Measurements from ENCODE around the gene CBR4. TPM values are rescaled to one million over a fixed set of nuclear protein-coding genes. Genes with fewer than 3 reads are reported as not detected.
A peak's percentile ranks its signal among the peaks of the same experiment; 100 is the strongest.
"Not testable (repeated sequence)": the region's sequence is repeated elsewhere in the genome, so short reads cannot be mapped to it uniquely, and the experiment has no call there.

Gene CBR4
- total RNA-seq (2014; rRNA removed; shearing (Covaris generic)): 5.4 and 6.1 TPM in 2 replicates

DNA sequence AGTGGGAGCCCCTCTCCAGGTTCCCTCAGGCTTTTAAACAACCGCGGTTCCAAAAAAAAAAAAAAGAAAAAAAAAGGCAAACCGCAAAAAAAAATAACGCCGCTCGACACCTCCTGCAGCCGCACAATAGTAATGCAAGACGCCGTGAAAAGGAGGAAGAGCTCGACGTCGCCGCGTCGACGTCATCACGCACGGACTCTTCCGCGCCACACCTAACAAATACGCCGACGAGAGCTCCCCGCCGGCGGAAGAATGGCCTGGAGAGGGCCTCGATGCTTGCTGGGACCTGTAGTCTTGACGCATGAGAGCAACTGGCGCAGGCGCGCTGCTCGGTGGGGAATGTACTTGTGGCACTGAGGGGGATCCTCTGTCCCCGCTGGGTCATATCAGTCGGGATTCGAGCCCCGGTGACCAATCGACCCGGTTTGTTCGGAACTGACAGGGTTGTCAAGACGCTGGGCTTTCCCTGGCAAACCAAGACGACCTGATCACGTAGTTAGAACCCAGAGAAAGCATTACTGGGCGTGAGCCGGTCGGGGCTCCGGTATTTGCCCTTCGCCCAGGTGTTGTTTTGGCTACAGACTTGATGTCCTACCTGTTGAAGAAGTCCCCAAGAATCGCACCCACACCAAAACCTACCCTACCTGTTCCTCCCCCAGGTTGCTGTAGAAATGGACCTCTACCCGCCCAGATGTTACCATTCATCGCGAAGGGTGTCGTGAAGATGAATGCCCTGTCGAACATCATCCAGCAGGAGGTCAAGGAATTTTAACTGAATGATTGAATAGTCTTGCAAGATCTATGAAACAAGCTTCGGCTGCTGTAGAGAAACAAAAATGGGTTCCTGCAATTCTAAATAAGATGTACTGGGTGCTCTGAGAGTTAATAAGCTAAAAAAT, at the start of gene CBR4:
Gene CBR4 (minus strand): TSS at position 131 of the 899 bp plus-strand sequence. CDS start 166 bp downstream, outside the sequence.
- peak; percentile 92 for DNase-seq (ENCODE audit: low spot score)

GRCh38 chr4:169059306-169060211, 49.5 kb upstream of the CBR4 start:
- no peak for DNase-seq (ENCODE audit: low spot score)

DNA sequence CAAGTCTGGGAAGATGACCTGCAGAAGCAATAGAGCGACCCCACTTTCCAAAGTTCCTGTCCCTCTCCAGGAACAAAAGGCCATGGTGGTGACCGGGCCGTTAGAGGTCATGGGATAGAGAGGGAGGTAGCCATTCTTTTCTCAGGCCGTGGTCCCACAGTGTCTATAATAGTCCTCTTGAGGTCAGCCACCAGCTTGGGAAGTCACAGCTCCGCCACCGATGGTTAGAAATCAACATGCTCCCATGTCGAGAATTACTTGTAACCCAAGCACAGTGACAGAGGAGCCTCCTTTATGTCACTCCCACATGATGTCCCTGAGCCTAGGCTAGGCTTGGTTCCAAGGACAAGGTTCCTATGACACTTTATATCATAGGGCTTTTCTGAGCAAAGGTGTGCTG, 48.3 kb upstream of the CBR4 start:
- DNase-seq (ENCODE audit: low spot score): no peak

DNA sequence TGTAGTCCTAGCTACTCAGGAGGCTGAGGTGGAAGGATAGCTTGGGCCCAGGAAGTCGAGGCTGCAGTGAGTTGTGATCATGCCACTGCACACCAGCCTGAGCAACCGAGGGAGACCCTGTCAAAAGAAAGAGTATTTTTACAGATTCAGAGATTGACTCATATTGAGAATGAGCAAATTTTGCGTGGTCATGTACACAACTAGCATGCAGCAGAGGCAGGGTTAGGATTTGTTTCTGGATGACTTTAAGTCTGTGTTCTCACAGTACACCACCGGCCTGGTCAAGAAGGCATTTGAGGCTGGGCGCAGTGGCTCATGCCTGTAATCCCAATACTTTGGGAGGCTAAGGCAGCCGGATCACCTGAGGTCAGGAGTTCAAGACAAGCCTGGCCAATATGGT, 44.8 kb upstream of the CBR4 start:
- DNase-seq (ENCODE audit: low spot score): no peak

DNA sequence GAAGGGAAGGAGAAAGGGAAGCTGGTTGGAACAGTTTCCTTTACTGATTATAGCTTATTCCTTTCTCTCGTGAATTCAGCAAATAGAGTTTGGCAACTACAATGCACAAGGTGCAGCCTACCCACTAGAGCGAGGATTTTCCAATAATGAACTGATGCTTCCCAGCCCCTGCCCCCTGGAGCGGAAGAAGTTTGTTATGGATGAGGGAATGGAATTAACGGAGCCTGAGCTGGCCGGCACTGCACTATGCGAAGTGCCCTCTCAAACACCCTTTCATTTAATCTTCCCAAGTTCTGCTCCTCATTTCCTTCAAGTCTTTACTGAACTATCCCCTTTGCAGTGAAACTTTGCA, 42.5 kb upstream of the CBR4 start:
- DNase-seq (ENCODE audit: low spot score): no peak

- DNase-seq (ENCODE audit: low spot score): no peak
Observed at GRCh38 chr4:169051761-169052593, 41.9 kb upstream of the CBR4 start.

GRCh38 chr4:169050881-169051760, 41.1 kb upstream of the CBR4 start:
- no peak for DNase-seq (ENCODE audit: low spot score)

DNA sequence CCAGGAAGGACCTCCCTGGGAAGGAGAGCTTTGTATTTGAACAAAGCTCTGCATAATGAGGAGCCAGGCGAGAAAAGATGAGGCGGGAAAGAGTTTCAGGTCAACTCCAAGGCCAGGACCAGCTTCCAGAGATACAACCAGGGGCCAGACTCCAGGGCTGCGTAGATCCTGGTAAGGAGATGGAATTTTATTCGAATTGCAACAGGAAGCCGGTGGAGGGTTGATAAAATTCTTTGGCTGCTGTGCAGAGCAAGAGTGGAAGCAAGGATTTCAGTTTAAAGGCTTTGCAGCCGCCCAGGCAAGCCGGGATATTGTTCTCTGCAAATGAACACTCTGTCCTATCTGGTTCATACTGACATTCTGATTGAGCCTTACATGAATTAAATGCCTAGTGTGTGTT, 40.2 kb upstream of the CBR4 start:
- no peak for DNase-seq (ENCODE audit: low spot score)

DNA sequence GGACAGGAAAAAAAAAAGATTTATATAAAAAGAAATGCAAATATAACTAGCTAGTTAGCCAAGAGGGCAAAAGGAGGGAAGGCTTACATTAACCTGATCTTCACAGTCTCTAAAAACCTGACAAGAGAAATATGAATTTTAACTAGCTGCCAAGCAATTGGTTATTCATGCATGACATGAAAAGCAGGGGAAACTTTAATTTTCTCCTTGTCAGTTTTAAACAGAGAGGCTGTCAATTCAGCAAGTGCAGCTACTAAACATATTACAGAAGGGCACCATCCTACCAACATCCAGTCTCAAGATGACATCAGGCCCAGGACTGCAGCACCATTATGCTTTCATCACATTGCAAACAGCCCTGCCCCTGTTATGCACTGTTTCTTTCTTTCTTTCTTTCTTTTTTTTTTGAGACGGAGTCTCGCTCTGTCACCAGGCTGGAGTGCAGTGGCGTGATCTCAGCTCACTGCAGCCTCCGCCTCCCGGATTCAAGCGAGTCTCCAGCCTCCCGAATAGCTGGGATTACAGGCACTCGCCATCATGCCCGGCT, 38.9 kb upstream of the CBR4 start:
- no peak for DNase-seq (ENCODE audit: low spot score)

GRCh38 chr4:169047956-169048355, 37.9 kb upstream of the CBR4 start:
- DNase-seq (ENCODE audit: low spot score): no peak

DNA sequence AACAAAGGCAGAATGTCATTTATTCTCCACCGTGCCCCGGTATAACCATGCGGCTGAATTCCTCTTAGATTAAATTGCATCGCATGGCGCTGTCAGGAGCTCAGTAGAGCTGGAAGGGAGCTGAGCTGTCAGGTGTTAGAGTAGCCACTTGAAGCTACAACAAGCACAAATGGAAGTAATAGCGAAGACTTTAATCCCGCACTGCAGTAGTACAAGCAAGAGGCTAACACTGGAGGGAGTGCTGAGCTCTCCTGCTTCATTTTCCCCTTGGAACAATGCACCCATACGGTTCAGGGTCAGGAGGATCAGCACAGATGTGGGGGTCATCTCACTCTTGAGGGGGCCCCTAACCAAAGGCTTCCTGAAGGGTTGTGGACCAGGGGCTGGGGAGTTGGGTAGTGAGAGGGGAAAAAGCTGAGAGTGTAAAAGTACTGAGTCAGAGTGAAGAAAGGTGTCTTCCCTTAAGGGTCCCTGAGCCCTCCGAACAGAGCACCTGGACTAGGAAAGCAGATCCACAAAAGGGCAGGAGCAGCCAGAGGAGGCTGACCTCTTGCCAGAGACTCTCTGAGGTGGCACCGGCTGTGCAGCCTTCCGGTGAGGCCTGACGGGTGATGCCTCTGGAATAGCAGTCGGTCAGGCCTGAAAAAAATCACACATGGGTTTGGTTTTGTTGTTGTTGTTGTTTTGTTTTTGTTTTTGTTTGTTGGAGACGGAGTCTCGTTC, 36.0 kb upstream of the CBR4 start:
- no peak for DNase-seq (ENCODE audit: low spot score)

GRCh38 chr4:169044714-169045447, 34.8 kb upstream of the CBR4 start:
- no peak for DNase-seq (ENCODE audit: low spot score)

DNA sequence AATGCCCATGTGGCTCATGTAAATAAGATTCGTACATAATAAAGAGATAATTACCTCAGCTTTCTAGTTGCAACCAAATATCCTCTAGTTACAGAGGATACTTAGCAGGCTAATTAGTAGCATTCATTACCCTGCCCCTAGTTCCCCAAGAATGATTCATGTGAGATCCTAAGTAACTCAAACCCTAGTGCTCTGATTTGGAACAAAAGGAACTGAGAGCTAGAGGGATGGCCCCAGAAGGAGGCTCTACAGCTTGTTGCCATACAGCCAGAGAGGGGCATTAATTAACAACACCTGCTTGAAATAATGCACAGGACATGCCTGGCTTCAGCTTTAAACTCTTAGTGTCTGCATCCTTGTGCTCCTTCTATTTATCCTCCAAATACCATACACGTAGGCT, 32.6 kb upstream of the CBR4 start:
- DNase-seq (ENCODE audit: low spot score): no peak

DNA sequence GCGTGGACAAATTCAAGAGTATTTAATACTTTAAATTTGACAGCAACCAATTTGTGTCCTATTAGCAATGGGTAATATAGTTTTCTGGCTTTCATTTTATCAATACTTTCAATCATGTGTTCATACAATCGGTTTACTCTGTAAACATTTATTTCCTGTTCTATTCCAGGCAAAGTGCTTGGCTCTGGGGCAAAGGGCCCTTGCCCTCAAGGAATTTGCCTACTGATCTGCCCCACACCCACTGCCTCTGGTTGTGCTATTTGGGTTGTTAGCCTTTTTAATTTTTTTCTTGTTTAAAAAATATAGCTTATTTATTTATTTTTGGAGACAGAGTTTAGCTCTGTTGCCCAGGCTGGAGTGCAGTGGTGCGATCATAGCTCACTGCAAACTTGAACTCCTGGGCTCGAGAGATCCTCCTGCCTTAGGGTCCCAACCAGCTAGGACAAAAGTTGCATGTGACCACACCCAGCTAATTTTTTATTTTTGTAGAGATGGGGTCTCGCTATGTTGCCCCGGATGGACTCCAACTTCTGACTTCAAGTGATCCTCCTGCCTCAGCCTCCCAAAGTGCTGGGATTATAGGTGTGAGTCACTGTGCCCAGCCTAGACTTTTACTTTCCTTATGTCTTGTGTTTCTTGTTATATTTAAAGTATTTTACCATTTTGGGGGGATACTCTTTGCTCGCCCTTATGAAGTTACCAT, 30.7 kb upstream of the CBR4 start:
- DNase-seq (ENCODE audit: low spot score): peak; percentile 30

- no peak for DNase-seq (ENCODE audit: low spot score)
Observed at GRCh38 chr4:169039251-169039954, 29.3 kb upstream of the CBR4 start.

DNA sequence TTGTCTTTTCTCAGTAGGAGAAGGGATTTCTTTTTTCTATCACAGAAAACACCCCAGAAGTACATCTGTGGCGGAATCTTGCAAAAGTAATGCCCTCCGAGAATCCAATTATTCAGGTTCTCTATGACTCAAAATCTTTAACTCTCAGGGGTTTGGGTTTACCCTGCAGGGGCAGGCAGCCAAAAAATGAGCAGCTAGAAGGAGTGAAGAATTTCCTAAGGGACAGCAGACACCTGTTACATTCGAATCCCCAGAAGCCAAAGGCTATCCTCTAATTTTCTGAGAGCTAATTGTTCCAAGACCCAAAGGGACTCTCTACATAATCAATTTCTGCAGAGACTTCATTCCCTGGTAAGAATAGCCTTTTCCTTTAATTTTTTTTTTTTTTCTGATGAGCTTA, 27.5 kb upstream of the CBR4 start:
- DNase-seq (ENCODE audit: low spot score): no peak

- not testable (repeated sequence) for DNase-seq (ENCODE audit: low spot score)
Observed at GRCh38 chr4:169035871-169036620, 26.0 kb upstream of the CBR4 start.
